PFSK-1 (cell line): ENCODE data around the gene NXF2B.

ENCODE experiments used
- POLR2AphosphoS5 ChIP-seq: IDR thresholded peaks from 2 replicates; pipeline ENCODE4 v1.6.1; 2012; ENCODE audit warnings: low read depth, mild to moderate bottlenecking, control low read depth, low read length, moderate library complexity
- REST ChIP-seq, 2 experiments: IDR thresholded peaks; 2 replicates each; pipeline versions ENCODE4 v1.6.1 to v1.8.0; 2011 to 2012; ENCODE audit warnings: low read depth in 2 of 2, low read length in 2 of 2, control low read depth in 1 of 2, inconsistent platforms in 1 of 2, mild to moderate bottlenecking in 1 of 2, moderate library complexity in 1 of 2; ENCODE audit not compliant: insufficient read depth in 1 of 2
- TAF1 ChIP-seq: IDR thresholded peaks from 2 replicates; pipeline ENCODE4 v1.6.1; 2012; ENCODE audit warnings: low read length, control low read depth, borderline replicate concordance; ENCODE audit not compliant: insufficient read depth

- TF ChIP-seq TAF1 (no peak), POLR2AphosphoS5 (no peak), REST (IDR thresholded peaks at IDR 0.05; ENCODE audit: insufficient read depth in 1 of 2, low read depth in 2 of 2, low read length in 2 of 2) (no peak)
These were observed 93.9 kb downstream of the NXF2B start for GRCh38 chrX:102345916-102346315.
